GM12878 (cell line): ENCODE data around the gene ANKRD6. TPM values are rescaled to one million over a fixed set of nuclear protein-coding genes. Genes with fewer than 3 reads are reported as not detected.

Source experiments
- ATAC-seq: fragments of 200-7000 bp; cut with Tn5 transposase; 3 replicates; pipeline ENCODE4 v1.9.1; 2020; ENCODE audit warnings: mild to moderate bottlenecking, moderate library complexity
- BruUV-seq: library from RNA; stranded (reverse); fragments of 400-500 nt; replicated peaks from 2 replicates; lab custom pipeline; 2021; lab: Mats Ljungman, UMichigan
- CTCF ChIA-PET: fragments of 300-600 bp; sonication (Branson Sonifier 250); formaldehyde crosslinking; extraction: SDS; loops from one replicate; lab custom pipeline; 2021; ENCODE audit warnings: inconsistent platforms; lab: Yijun Ruan, JAX
- POLR2A ChIA-PET: fragments of 350-600 bp; formaldehyde crosslinking; extraction: SDS; loops from one replicate; lab custom pipeline; 2021; ENCODE audit warnings: inconsistent platforms; lab: Charles Lee
- RAD21 ChIA-PET: fragments of 300-600 bp; sonication (Branson Sonifier 250); formaldehyde crosslinking; loops from one replicate; lab custom pipeline; 2023; ENCODE audit warnings: antibody characterized with exemption; ENCODE audit not compliant: unreplicated experiment; lab: Charles Lee
- SMC1A ChIA-PET: fragments of 300-600 bp; sonication (Branson Sonifier 250); formaldehyde crosslinking; loops from one replicate; lab custom pipeline; 2023; ENCODE audit not compliant: unreplicated experiment, uncharacterized antibody; lab: Charles Lee
- DNase-seq: peaks from one replicate; pipeline ENCODE4 v3.0.0-alpha.2; 2011; ENCODE audit warnings: low read depth, low spot score
- FAIRE-seq: peaks from 3 replicates; lab custom pipeline; 2011; peaks lifted over from hg19 to GRCh38; lab: Jason Lieb, UNC
- H2AFZ ChIP-seq: 2 replicates; pipeline ENCODE4 v1.6.0; 2011; ENCODE audit warnings: low read depth, low read length, control low read depth; ENCODE audit not compliant: control insufficient read depth
- H3K27ac ChIP-seq: 2 replicates; pipeline ENCODE4 v1.5.1; 2011; ENCODE audit warnings: control low read depth; ENCODE audit not compliant: control insufficient read depth, insufficient read depth
- H3K27me3 ChIP-seq, 2 experiments: replicated peaks in 1 of 2; 2 replicates each; pipeline versions ENCODE4 v1.6.0 to v1.6.1; 2011; ENCODE audit warnings: low read length in 1 of 2; ENCODE audit not compliant: control insufficient read depth in 2 of 2, insufficient read depth in 2 of 2
- H3K36me3 ChIP-seq, 2 experiments: 2 replicates each; pipeline ENCODE4 v1.5.1; 2011; ENCODE audit warnings: low read length in 1 of 2; ENCODE audit not compliant: control insufficient read depth in 2 of 2, insufficient read depth in 2 of 2
- H3K4me1 ChIP-seq: 2 replicates; pipeline ENCODE4 v1.6.1; 2011; ENCODE audit warnings: mild to moderate bottlenecking, low read length, moderate library complexity, mixed read lengths; ENCODE audit not compliant: control insufficient read depth, insufficient read depth
- H3K4me2 ChIP-seq: 2 replicates; pipeline ENCODE4 v1.6.0; 2011; ENCODE audit warnings: control low read depth; ENCODE audit not compliant: control insufficient read depth, insufficient read depth
- H3K4me3 ChIP-seq: fragments of 200-600 bp; sonication (generic); 2 replicates; pipeline ENCODE4 v1.5.1; 2016
- H3K79me2 ChIP-seq: 2 replicates; pipeline ENCODE4 v1.6.0; 2011; ENCODE audit warnings: low read length; ENCODE audit not compliant: control insufficient read depth, insufficient read depth
- H3K9ac ChIP-seq: 2 replicates; pipeline ENCODE4 v1.8.0; 2011; ENCODE audit warnings: low read length, control low read depth, mixed read lengths; ENCODE audit not compliant: control insufficient read depth, insufficient read depth
- H3K9me3 ChIP-seq: replicated peaks from 3 replicates; pipeline ENCODE4 v1.5.1; 2011; ENCODE audit warnings: mild to moderate bottlenecking, low read length; ENCODE audit not compliant: control insufficient read depth, insufficient read depth
- H4K20me1 ChIP-seq: 2 replicates; pipeline ENCODE4 v1.6.0; 2011; ENCODE audit not compliant: control insufficient read depth, insufficient read depth
- ATF7 ChIP-seq: fragments of 450-650 bp; IDR thresholded peaks from 2 replicates; pipeline ENCODE4 v1.6.1; 2016; ENCODE audit warnings: low read depth, mild to moderate bottlenecking
- CBX5 ChIP-seq: sonication (generic); IDR thresholded peaks from 2 replicates; pipeline ENCODE4 v1.6.1; 2016; ENCODE audit warnings: low read depth, moderate library complexity, mild to moderate bottlenecking, inconsistent platforms
- CHD2 ChIP-seq: IDR thresholded peaks from 2 replicates; pipeline ENCODE4 v1.6.1; 2011; ENCODE audit warnings: low read depth, low read length, improper control_type of control experiment, borderline replicate concordance
- HCFC1 ChIP-seq: fragments of 150-350 bp; IDR thresholded peaks from 2 replicates; pipeline ENCODE4 v1.6.1; 2014; ENCODE audit warnings: low read length
- IKZF1 ChIP-seq: fragments of 450-650 bp; conservative IDR thresholded peaks from 2 replicates; pipeline ENCODE4 v1.6.1; 2017; ENCODE audit warnings: antibody characterized with exemption, mild to moderate bottlenecking
- IKZF2 ChIP-seq, 2 experiments: fragments of 450-650 bp; IDR thresholded peaks; 2 replicates each; pipeline ENCODE4 v1.6.1; 2017; ENCODE audit warnings: mild to moderate bottlenecking in 2 of 2, moderate library complexity in 2 of 2
- NR2C1 ChIP-seq: fragments of 450-650 bp; IDR thresholded peaks from 2 replicates; pipeline ENCODE4 v1.6.1; 2017; ENCODE audit warnings: antibody characterized with exemption, mild to moderate bottlenecking, moderate library complexity
- RUNX3 ChIP-seq: IDR thresholded peaks from 2 replicates; pipeline ENCODE4 v1.6.1; 2012; ENCODE audit warnings: low read length, inconsistent platforms
- SMAD1 ChIP-seq: fragments of 450-650 bp; IDR thresholded peaks from 2 replicates; pipeline ENCODE4 v1.6.1; 2018; ENCODE audit warnings: mild to moderate bottlenecking, low read depth; ENCODE audit not compliant: partially characterized antibody
- SP1 ChIP-seq: IDR thresholded peaks from one replicate; pipeline ENCODE4 v1.6.1; 2011; ENCODE audit warnings: low read depth, low read length
- SPI1 ChIP-seq: IDR thresholded peaks from 2 replicates; pipeline ENCODE4 v1.6.1; 2011; ENCODE audit warnings: low read depth, mild to moderate bottlenecking, low read length, moderate library complexity, borderline replicate concordance; ENCODE audit not compliant: insufficient read depth
- TCF3 ChIP-seq: IDR thresholded peaks from 2 replicates; pipeline ENCODE4 v1.6.1; 2012; ENCODE audit warnings: low read depth, mild to moderate bottlenecking, low read length, borderline replicate concordance; ENCODE audit not compliant: insufficient read depth
- ZNF217 ChIP-seq: fragments of 450-650 bp; IDR thresholded peaks from 2 replicates; pipeline ENCODE4 v1.6.1; 2017; ENCODE audit warnings: antibody characterized with exemption, mild to moderate bottlenecking
- ZSCAN29 ChIP-seq: fragments of 450-650 bp; IDR thresholded peaks from 2 replicates; pipeline ENCODE4 v1.6.1; 2017; ENCODE audit warnings: mild to moderate bottlenecking, moderate library complexity
- WGBS: methylation state at CpG from one replicate; pipeline ENCODE4 v1.1.6; 2016; ENCODE audit warnings: low lambda C conversion rate; ENCODE audit not compliant: insufficient replicate concordance, insufficient coverage; ENCODE audit errors: missing lambda C conversion rate; 5-methylcytosine and 5-hydroxymethylcytosine counted together
- in situ Hi-C: fragments of 300-500 bp; cut with MboI; formaldehyde crosslinking; loops from 9 replicates; pipeline ENCODE4 v1.14.3; 2018; ENCODE audit warnings: mixed read lengths
- intact Hi-C: fragments of 100-400 bp; cut with micrococcal nuclease; formaldehyde crosslinking; loops from one replicate; pipeline ENCODE4 v1.14.2; 2022; ENCODE audit not compliant: unreplicated experiment
- polyA plus RNA-seq, 11 experiments: library from polyadenylated mRNA; depleted of rRNA in 4 of 11; unstranded in 6 of 11; stranded (reverse) in 5 of 11; fragments of >200 nt; fragmentation: Nextera tagmentation in 4 of 11; fragmentation: Illumina TruSeq in 1 of 11; extraction: Ambion mirVana in 4 of 11; extraction: Trizol in 1 of 11; gene quantifications; 1 replicate in 1 of 11; 2 replicates in 10 of 11; pipeline versions ENCODE4 v1.2.1 to v1.2.3, GENCODE V29; 2011 to 2016; ENCODE audit warnings: inconsistent platforms in 2 of 11, missing spikeins in 2 of 11, low read depth in 1 of 11
- total RNA-seq, 4 experiments: library from RNA; depleted of rRNA in 3 of 4; stranded (reverse); fragments of >200 nt in 3 of 4; fragmentation: Illumina TruSeq in 1 of 4; extraction: Trizol in 1 of 4; gene quantifications; 2 replicates each; pipeline versions ENCODE4 v1.2.1 to v1.2.3, GENCODE V29; 2013 to 2021

ANKRD6 gene
- total and polyA plus RNA-seq, 10 of the 15 experiments (the other 5 are each of a cell fraction or from before 2014, with no cell fraction given): 0.03 to 0.90 (median 0.38) TPM

DNA sequence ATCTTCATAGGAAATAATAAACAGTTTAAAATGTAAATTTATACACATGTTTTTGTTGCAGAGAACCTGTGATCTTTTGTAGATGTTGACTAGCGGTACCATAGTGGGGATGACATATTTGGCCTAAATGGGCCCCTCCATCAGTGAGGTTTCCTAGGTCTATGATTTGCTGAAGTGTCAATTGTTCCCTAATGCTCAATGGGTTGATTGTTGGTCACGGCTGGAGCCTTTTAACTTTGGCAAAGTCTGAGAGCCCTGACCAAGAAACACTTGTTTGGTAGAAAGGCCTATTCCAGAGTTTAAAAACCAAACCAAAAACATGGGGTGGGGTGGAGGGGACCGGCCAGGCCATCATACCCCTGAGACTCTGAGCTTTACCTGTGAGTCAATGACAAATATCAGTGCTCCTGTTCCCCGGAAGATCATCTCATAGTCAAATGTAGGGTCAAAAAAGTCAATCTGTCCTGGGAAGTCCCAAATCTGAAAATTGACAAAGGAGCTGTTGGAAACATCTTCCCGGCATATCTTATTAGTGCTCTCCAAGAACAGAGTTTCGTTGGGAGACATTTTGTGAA, 45.9 kb upstream of the ANKRD6 start:
- ChIA-PET RAD21 (interaction anchor here (0.9 to 1.7 kb wide), 3 partner anchors 15 to 50 kb away, joined by 3 to 10 read pairs (median 4); no protein-coding TSS in a partner anchor), CTCF (interaction anchor here (0.7 to 2.5 kb wide), 4 partner anchors 10 to 975 kb away, joined by 3 to 22 read pairs (median 6); no protein-coding TSS in a partner anchor), POLR2A (interaction anchor here (0.6 to 1.5 kb wide), 3 partner anchors 15 to 250 kb away, joined by 3 to 4 read pairs (median 4); no protein-coding TSS in a partner anchor), SMC1A (interaction anchor here (0.9 to 2.4 kb wide), 5 partner anchors 8 to 288 kb away, joined by 3 to 5 read pairs (median 3); no protein-coding TSS in a partner anchor)
- intact Hi-C loops (loop anchor here (1.0 kb wide), 1 partner anchor 12 kb away; no protein-coding TSS in a partner anchor), in situ Hi-C loops (no loop called here)
- TF ChIP-seq RUNX3 (no peak), ZSCAN29 (no peak)
- FAIRE-seq (no peak), ATAC-seq (peak; percentile 59), DNase-seq (peak; percentile 41)
- no TSS peak for BruUV-seq
- peaks cover 20% of the 10 kb centered on the region for H3K4me1 ChIP-seq
- H3K36me3 ChIP-seq: no peaks in the 10 kb centered on the region; a peak in 1 of 4 replicates
- H3K27ac ChIP-seq: peak overlapping the region; percentile 21; the same call in 1 of the 2 replicates
- H3K4me3 ChIP-seq: peak overlapping the region; percentile 48
- H3K79me2 ChIP-seq: peaks cover 18% of the 10 kb centered on the region
- no peaks in the 10 kb centered on the region for H4K20me1 ChIP-seq
- 16% methylated on average over 6 of the region's 6 CpGs for WGBS
- H3K4me2 ChIP-seq: peak overlapping the region; percentile 64
- no peak overlapping the region for H2AFZ ChIP-seq
- H3K27me3 ChIP-seq: no peaks in the 10 kb centered on the region
- H3K9ac ChIP-seq: no peak overlapping the region
- no peaks in the 10 kb centered on the region; the same call in 1 of the 3 replicates for H3K9me3 ChIP-seq

- ChIA-PET RAD21 (interaction anchor here (0.9 to 1.8 kb wide), 4 partner anchors 16 to 50 kb away, joined by 3 to 10 read pairs (median 4); no protein-coding TSS in a partner anchor), POLR2A (interaction anchor here (1.1 to 1.5 kb wide), 2 partner anchors 15 to 31 kb away, joined by 3 to 4 read pairs; no protein-coding TSS in a partner anchor), CTCF (interaction anchor here (0.7 to 2.5 kb wide), 4 partner anchors 11 to 974 kb away, joined by 3 to 22 read pairs (median 6); no protein-coding TSS in a partner anchor), SMC1A (interaction anchor here (0.9 to 2.4 kb wide), 8 partner anchors 9 to 289 kb away, joined by 3 to 8 read pairs (median 3); no protein-coding TSS in a partner anchor)
- WGBS: 31% methylated on average over 9 of the region's 9 CpGs
- BruUV-seq: no TSS peak
- Histone ChIP-seq H3K27me3 (no peaks in the 10 kb centered on the region), H3K27ac (peak overlapping the region; percentile 60), H3K4me3 (peak overlapping the region; percentile 48; the same call in 1 of the 2 replicates), H4K20me1 (no peaks in the 10 kb centered on the region), H3K36me3 (no peaks in the 10 kb centered on the region; a peak in 1 of 4 replicates), H3K9ac (no peak overlapping the region), H3K4me2 (peak overlapping the region; percentile 64), H2AFZ (no peak overlapping the region), H3K4me1 (peaks cover 21% of the 10 kb centered on the region), H3K79me2 (peaks cover 23% of the 10 kb centered on the region), H3K9me3 (no peaks in the 10 kb centered on the region; the same call in 1 of the 3 replicates)
- in situ Hi-C loops: no loop called here
- DNase-seq: peak; percentile 95
- FAIRE-seq: peak; percentile 97
- intact Hi-C loops: loop anchor here (1.0 kb wide), 1 partner anchor 12 kb away; no protein-coding TSS in a partner anchor
- peak; percentile 93 for ATAC-seq
- peak; percentile 97 for TF ChIP-seq SPI1
- TF ChIP-seq TCF3: peak; percentile 87
- TF ChIP-seq CHD2: peak; percentile 62; the same call in 1 of the 2 replicates
- peak; percentile 100 for TF ChIP-seq IKZF2 (IDR thresholded peaks at IDR 0.05)
- TF ChIP-seq ATF7: peak; percentile 96
- TF ChIP-seq SP1: peak; percentile 50
- peak; percentile 88 for TF ChIP-seq ZNF217
- 0 out of 2 replicates have a peak, but pooled peaks have one; percentile 6 for TF ChIP-seq NR2C1
- peak; percentile 98 for TF ChIP-seq IKZF1
- peak; percentile 85 for TF ChIP-seq CBX5
- TF ChIP-seq HCFC1: no peak
- TF ChIP-seq SMAD1: peak; percentile 61
Observed at GRCh38 chr6:89387516-89388201, 45.3 kb upstream of the ANKRD6 start.
